ENCODE data around the gene SH3GLB1. TPM values are rescaled to one million over a fixed set of nuclear protein-coding genes. Genes with fewer than 3 reads are reported as not detected.
A peak's percentile ranks its signal among the peaks of the same experiment; 100 is the strongest.

Gene SH3GLB1
- total RNA-seq, 1 donor from 2014 or later, result 114 TPM

DNA sequence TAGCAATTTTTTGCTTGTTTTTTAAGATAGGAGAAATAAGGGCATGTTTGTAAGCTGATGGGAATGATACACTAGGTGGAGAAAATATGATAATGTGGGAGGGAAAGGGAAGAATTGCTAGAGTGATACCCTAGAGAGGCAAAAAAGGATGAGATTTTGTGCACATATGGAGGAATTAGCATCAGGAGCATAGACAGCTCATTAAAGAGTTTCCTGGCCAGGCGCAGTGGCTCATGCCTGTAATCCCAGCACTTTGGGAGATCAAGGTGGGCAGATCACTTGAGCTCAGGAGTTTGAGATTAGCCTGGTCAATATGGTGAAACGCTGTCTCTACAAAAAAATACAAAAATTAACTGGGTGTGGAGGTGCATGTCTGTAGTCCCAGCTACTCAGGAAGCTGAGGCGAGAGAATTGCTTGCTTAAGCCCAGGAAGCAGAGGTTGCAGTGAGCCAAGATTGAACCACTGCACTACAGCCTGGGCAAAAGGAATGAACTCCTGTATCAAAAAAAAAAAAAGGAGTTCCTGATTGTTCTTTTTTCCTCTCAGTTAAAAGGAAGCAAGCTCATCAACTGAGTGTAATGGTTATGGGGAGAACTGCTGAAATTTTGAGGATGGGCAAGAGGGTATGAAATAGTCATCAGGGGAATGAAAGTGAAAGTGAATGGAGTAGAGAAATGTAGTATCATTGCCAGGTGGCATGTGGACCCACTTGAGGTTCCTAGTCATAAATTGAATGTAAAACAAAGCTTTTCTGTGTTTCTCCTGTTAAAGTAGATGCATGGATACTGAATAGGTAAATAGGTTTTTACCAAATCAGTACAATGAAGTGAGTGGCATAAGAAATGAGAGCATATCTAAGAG lies 35.5 kb downstream of the SH3GLB1 start:
- H3K36me3 ChIP-seq, result peaks cover 87% of the 10 kb centered on the region
- no peaks in the 10 kb centered on the region for H3K27me3 ChIP-seq (ENCODE audit: low read depth)
- peaks cover 24% of the 10 kb centered on the region for H3K4me1 ChIP-seq
- H3K27ac ChIP-seq (replicated peaks), result peak overlapping the region; percentile 26
- H3K4me3 ChIP-seq, result no peak overlapping the region
- TF ChIP-seq, protein P1, sequence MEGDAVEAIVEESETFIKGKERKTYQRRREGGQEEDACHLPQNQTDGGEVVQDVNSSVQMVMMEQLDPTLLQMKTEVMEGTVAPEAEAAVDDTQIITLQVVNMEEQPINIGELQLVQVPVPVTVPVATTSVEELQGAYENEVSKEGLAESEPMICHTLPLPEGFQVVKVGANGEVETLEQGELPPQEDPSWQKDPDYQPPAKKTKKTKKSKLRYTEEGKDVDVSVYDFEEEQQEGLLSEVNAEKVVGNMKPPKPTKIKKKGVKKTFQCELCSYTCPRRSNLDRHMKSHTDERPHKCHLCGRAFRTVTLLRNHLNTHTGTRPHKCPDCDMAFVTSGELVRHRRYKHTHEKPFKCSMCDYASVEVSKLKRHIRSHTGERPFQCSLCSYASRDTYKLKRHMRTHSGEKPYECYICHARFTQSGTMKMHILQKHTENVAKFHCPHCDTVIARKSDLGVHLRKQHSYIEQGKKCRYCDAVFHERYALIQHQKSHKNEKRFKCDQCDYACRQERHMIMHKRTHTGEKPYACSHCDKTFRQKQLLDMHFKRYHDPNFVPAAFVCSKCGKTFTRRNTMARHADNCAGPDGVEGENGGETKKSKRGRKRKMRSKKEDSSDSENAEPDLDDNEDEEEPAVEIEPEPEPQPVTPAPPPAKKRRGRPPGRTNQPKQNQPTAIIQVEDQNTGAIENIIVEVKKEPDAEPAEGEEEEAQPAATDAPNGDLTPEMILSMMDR (IDR thresholded peaks at IDR 0.05; ENCODE audit: borderline replicate concordance), result no peak
- DNase-seq, result no peak
- intact Hi-C loops (cut with micrococcal nuclease), result no loop called here
- no peaks in the 10 kb centered on the region for H3K9me3 ChIP-seq (replicated peaks)

DNA sequence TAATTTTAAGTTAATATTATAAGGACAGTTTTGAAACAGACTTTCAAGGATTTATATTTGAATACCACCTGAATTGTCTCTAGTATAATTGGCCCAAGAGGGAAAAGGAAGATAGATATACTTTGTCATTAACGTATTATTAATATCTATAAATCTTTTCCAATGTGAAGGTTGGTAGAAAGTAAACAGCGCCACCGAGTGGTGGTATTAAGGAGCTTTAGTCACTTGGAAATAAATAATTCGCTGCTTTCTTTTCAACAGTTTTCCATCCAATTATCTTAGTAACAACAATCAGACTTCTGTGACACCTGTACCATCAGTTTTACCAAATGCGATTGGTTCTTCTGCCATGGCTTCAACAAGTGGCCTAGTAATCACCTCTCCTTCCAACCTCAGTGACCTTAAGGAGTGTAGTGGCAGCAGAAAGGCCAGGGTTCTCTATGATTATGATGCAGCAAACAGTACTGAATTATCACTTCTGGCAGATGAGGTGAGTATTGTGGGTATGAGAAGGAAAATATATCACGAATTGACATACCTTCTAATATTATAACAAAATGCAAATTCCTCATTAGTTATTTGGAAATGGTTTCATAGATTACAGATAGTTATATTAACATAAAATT lies 37.7 kb downstream of the SH3GLB1 start:
- Histone ChIP-seq H3K36me3 (peaks cover 75% of the 10 kb centered on the region), H3K4me1 (peaks cover 28% of the 10 kb centered on the region), H3K27ac (replicated peaks) (no peak overlapping the region), H3K4me3 (no peak overlapping the region), H3K27me3 (ENCODE audit: low read depth) (no peaks in the 10 kb centered on the region), H3K9me3 (replicated peaks) (no peaks in the 10 kb centered on the region)
- DNase-seq, result no peak
- TF ChIP-seq, protein P1 (IDR thresholded peaks at IDR 0.05; ENCODE audit: borderline replicate concordance), result peak; percentile 73
- intact Hi-C loops (cut with micrococcal nuclease), result no loop called here

DNA sequence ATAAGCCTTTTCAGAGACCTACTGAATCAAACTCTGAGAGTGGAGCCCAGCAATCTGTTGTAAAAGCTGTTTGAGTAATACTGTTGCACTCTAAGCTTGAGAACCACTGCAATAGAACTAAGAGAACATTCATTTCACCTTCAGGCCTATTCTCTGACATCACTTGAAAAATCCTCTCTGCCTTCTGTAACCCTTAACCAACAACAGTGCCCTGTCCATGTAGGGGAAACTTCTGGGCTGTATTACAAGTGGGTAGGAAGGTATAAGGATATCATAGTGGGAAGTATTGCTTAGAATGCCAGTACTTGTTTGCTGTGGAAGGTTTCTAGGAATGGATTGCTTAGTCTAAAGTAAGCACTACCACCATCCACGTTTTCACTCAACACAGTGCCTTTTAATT lies 42.9 kb downstream of the SH3GLB1 start:
- TF ChIP-seq, protein P1 (IDR thresholded peaks at IDR 0.05; ENCODE audit: borderline replicate concordance), result no peak
- Histone ChIP-seq H3K4me3 (no peak overlapping the region), H3K9me3 (replicated peaks) (no peaks in the 10 kb centered on the region), H3K27me3 (ENCODE audit: low read depth) (no peaks in the 10 kb centered on the region), H3K4me1 (peaks cover 22% of the 10 kb centered on the region), H3K36me3 (peaks cover 36% of the 10 kb centered on the region), H3K27ac (replicated peaks) (peak overlapping the region; percentile 10)
- intact Hi-C loops (cut with micrococcal nuclease), result no loop called here
- DNase-seq, result no peak

DNA sequence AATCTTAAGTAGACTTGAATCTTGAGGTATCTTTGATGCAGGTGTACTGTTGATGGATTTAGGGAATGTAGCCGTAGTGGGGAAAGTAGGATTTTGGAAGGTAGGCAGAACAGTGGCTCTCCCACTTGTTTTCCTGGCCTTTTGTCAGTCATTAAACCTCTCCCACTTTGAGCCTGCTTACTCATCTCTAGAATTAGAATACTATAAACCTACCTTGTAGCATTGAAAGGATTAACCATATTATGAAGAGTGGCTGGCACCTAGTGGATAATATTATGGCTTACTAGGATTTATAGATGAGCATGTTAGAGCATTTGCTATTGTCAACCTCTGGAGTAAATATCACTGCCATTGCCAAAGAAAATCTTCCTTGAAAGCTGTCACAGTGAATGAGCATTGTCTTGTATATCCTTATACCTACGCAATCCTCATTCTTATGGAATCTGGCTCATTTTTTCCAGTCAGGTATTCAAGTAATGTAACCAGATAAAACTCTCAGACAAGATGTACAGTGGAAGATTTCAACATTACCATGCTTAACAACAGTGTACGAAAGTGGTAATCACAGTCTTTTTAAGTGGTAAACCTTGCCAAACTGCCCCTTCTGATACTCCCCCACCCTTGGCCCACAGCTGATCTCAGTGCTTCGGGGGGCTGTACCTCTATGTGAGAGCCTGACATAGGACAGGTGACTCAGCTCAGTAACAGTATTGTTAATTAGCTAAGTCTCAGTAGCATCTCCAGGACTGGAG lies 44.4 kb downstream of the SH3GLB1 start:
- Histone ChIP-seq H3K27me3 (ENCODE audit: low read depth) (no peaks in the 10 kb centered on the region), H3K36me3 (peaks cover 21% of the 10 kb centered on the region), H3K4me1 (peaks cover 22% of the 10 kb centered on the region), H3K4me3 (no peak overlapping the region), H3K27ac (replicated peaks) (no peak overlapping the region), H3K9me3 (replicated peaks) (no peaks in the 10 kb centered on the region)
- intact Hi-C loops (cut with micrococcal nuclease), result no loop called here
- TF ChIP-seq, protein P1 (IDR thresholded peaks at IDR 0.05; ENCODE audit: borderline replicate concordance), result no peak
- DNase-seq, result no peak

DNA sequence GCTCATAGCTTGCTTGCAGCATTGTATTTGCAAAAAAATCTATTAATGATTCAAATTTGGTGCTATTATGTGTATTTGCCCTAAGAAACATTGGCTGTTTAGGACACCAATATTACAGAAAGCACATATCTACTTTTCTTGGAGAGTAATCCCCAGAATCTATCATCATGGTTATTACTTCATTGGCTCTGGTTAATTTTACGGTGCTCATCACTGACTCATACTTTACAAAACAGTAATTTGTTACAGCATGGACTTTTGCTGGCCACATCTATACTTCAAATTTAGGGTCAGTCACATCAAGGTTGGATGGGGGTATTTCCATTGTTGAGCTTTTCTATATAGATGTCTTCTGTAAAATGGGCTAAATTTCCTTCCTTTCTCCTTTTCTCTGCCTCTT lies 45.7 kb downstream of the SH3GLB1 start:
- H3K27me3 ChIP-seq (ENCODE audit: low read depth), result no peaks in the 10 kb centered on the region
- no peak for DNase-seq
- TF ChIP-seq, protein P1 (IDR thresholded peaks at IDR 0.05; ENCODE audit: borderline replicate concordance), result no peak
- H3K36me3 ChIP-seq, result peaks cover 8% of the 10 kb centered on the region
- no peaks in the 10 kb centered on the region for H3K9me3 ChIP-seq (replicated peaks)
- H3K4me1 ChIP-seq, result peaks cover 22% of the 10 kb centered on the region
- intact Hi-C loops (cut with micrococcal nuclease), result no loop called here
- no peak overlapping the region for H3K27ac ChIP-seq (replicated peaks)
- no peak overlapping the region for H3K4me3 ChIP-seq
